ENCODE data around the gene COQ2.

COQ2 gene

DNA sequence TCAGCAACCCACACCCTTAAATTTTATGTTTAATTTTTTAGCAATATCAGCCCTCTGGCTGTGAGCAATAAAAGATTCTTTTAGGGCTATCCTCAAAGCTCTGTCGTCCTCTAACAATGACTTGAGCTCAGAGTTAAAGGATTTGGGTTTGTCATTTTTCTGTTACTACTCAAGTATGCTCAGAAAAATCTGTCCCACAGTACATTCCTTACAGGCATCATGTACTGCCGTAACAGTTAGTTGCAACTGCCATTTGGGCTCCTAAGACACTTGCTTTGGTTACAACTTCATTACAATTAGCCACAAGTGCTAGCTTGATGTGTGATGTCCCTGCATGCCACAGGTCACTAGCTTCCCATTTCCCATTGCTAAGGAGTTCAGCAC, 33.2 kb downstream of the COQ2 start:
- DNase-seq (ENCODE audit: low read depth): no peak
- H3K4me3 ChIP-seq (ENCODE audit: control insufficient read depth, low read depth, low read length): no peak overlapping the region
- TF ChIP-seq, protein P1, sequence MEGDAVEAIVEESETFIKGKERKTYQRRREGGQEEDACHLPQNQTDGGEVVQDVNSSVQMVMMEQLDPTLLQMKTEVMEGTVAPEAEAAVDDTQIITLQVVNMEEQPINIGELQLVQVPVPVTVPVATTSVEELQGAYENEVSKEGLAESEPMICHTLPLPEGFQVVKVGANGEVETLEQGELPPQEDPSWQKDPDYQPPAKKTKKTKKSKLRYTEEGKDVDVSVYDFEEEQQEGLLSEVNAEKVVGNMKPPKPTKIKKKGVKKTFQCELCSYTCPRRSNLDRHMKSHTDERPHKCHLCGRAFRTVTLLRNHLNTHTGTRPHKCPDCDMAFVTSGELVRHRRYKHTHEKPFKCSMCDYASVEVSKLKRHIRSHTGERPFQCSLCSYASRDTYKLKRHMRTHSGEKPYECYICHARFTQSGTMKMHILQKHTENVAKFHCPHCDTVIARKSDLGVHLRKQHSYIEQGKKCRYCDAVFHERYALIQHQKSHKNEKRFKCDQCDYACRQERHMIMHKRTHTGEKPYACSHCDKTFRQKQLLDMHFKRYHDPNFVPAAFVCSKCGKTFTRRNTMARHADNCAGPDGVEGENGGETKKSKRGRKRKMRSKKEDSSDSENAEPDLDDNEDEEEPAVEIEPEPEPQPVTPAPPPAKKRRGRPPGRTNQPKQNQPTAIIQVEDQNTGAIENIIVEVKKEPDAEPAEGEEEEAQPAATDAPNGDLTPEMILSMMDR (conservative IDR thresholded peaks at IDR 0.05; ENCODE audit: control insufficient read depth, insufficient read depth, low read depth, low read length): no peak

DNA sequence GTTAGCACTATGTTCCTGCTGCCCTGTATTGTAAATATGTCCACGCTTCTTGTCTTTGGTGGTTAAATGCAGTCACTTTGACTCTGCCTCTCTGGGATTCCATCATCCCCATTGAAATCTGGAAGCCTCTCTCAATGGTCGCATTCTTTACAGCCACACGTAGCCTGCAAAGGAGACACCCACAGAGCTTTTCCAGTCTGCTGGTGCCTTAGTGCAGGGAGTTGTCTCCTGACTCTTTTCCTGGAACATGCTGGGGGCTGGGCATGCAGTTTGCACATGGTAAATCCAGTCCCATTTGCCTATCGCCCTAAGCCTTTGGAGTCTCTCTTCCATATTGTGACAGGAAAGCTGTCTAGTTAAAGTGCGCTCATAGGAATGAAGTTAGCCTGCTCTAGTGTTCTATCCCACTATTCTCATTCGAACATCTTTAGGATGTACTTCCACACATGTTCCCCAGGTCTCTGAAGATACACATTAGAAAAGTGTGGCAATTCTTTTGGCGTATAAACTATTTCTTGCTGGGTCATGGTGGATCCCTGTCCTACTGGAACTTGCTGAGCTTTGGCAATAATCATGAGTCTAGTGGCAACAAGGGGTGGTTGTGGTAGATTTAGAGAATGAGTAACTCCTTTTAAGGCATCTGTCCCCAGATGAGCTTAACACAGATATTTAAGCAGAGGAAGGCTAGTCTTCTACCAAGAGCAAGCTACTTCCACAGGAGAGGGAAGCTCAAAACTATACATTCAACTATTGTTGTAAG, 33.7 kb downstream of the COQ2 start:
- TF ChIP-seq, protein P1 (conservative IDR thresholded peaks at IDR 0.05; ENCODE audit: control insufficient read depth, insufficient read depth, low read depth, low read length): no peak
- H3K4me3 ChIP-seq (ENCODE audit: control insufficient read depth, low read depth, low read length): no peak overlapping the region

DNA sequence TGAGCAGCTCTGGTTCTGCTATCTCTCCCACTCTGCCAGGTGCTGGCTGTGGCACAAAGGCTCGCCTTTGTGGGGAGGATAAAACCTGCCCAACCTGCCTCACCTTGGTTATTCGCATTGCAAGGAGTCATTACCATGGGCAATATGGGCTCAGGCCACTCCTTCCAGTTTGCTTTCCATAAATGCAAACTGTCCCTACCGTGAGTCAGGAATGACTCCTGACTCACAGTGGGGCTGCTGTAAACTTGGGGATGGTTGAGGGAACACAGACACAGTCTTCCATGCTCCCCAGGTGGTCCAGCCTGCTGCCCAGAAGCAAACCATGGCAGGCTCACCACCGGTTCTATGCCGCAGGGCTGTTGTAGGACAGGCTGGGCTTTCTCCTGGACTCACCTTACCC, 36.1 kb downstream of the COQ2 start:
- no peak for DNase-seq (ENCODE audit: low read depth)
- TF ChIP-seq, protein P1 (conservative IDR thresholded peaks at IDR 0.05; ENCODE audit: control insufficient read depth, insufficient read depth, low read depth, low read length): no peak
- H3K4me3 ChIP-seq (ENCODE audit: control insufficient read depth, low read depth, low read length): no peak overlapping the region

More for the DNA sequence above, 33.7 kb downstream of the COQ2 start:
- DNase-seq (ENCODE audit: low read depth): no peak

DNA sequence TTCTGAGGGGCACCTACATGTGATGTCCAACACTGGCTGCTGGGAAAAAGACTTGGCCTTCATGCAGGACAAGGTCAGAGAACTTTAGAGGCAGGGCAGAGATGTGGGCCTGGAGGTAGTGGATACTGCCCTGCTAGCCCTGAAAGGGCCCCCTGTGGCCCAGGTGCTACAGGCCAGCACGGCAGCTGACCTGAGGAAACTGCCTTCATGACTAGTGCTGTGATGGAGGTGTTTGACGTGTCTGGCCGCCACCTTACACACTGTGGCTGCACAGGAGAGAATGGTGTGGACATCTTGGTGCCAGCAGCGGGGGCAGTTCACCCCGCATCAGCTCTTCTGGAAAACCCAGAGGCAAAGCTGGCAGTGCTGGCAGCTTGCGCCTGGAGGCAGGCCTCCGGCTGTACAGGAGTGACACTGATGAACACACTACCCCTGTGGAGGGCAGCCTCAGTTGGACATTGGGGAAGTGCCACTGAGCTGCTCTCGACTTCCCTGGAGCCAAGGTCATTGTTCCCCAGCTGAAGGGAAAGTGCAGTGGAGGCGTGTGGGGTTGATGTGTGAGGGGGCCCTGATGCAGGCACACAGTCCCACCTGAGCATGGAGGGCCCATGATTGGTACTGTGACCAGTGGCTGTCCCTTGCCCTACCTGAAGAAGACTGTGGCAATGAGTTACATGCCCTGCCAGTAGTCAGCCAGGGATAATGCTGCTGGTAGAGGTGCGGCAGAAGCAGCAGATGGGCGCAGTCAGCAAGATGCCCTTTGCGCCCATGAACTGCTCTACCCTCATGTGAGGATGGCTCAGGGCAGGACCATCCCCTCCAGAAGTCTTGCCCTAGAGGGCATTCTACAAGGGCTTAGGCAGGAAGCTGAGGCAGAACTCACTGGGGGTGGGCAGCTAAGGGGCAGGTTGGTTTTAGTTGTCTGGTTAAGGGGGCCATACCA, 36.9 kb downstream of the COQ2 start:
- TF ChIP-seq, protein P1 (conservative IDR thresholded peaks at IDR 0.05; ENCODE audit: control insufficient read depth, insufficient read depth, low read depth, low read length): no peak
- DNase-seq (ENCODE audit: low read depth): no peak
- no peak overlapping the region for H3K4me3 ChIP-seq (ENCODE audit: control insufficient read depth, low read depth, low read length)

DNA sequence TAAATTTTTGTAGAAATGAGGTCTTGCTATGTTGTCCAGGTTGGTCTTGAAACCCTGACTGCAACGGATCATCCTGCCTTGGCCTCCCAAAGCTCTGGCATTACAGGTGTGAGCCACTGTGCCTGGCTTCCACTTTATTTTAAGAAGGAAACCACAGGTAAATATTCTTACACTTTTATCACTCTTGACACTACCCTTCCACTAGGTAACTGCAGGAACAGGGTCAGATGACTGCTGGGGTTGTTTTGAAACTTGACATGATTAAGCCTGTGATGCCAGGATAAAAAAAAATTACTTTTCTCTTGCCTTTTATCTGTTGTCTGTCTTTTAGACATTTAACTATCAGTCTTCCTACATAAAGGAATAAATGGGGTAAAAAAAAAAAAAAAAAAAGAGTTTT, 43.5 kb downstream of the COQ2 start:
- H3K4me3 ChIP-seq (ENCODE audit: control insufficient read depth, low read depth, low read length): no peak overlapping the region
- TF ChIP-seq, protein P1 (conservative IDR thresholded peaks at IDR 0.05; ENCODE audit: control insufficient read depth, insufficient read depth, low read depth, low read length): no peak
- DNase-seq (ENCODE audit: low read depth): no peak

DNA sequence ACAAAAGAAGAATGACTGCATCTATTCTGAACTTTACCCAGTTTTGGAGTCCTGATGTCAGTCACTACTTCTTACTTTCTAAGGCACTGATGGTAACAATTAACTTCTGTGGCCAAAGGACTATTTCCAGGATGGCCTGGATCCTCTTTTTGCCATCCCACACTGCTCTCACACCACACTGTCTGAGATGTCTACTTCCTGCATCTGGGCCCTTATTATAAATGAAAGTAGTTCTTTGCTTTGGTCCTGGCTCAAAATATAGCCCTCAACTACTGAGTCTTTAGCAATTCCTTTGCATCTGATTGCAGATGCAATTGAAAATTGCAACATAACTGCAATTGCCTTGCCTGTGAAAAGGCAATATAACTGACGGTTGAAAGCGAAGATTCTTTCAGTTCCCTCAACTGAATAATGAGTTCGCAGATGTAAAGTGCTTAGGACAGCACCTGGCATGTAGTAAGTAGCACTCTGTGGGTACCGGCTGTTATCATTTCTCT, 44.2 kb downstream of the COQ2 start:
- TF ChIP-seq, protein P1 (conservative IDR thresholded peaks at IDR 0.05; ENCODE audit: control insufficient read depth, insufficient read depth, low read depth, low read length): no peak
- no peak for DNase-seq (ENCODE audit: low read depth)
- H3K4me3 ChIP-seq (ENCODE audit: control insufficient read depth, low read depth, low read length): no peak overlapping the region

Measured in fibroblast of mammary gland (primary cell).